HAP-1 (cell line): ENCODE results near the gene CCDC106.

Experiments
- DNase-seq, 2 experiments: peaks; one replicate each; pipeline ENCODE4 v3.0.0-alpha.2; 2016 to 2020; ENCODE audit warnings: low spot score in 2 of 2
- H3K27me3 ChIP-seq: fragments of 250-450 bp; sonication (Bioruptor Pico); 2 replicates; pipeline ENCODE4 v1.5.1; 2020; ENCODE audit warnings: low read depth, mild to moderate bottlenecking, moderate library complexity
- H3K36me3 ChIP-seq: fragments of 250-450 bp; sonication (Bioruptor Pico); replicated peaks from 2 replicates; pipeline ENCODE4 v1.5.1; 2020; ENCODE audit warnings: mild to moderate bottlenecking
- H3K4me1 ChIP-seq: fragments of 250-450 bp; sonication (Bioruptor Pico); 2 replicates; pipeline ENCODE4 v1.5.1; 2020; ENCODE audit warnings: mild to moderate bottlenecking
- H3K4me3 ChIP-seq: fragments of 250-450 bp; sonication (Bioruptor Pico); 2 replicates; pipeline ENCODE4 v1.5.1; 2020; ENCODE audit warnings: mild to moderate bottlenecking, moderate library complexity
- H3K9me3 ChIP-seq: fragments of 250-450 bp; sonication (Bioruptor Pico); 2 replicates; pipeline ENCODE4 v1.5.1; 2020; ENCODE audit warnings: mild to moderate bottlenecking, moderate library complexity
- in situ Hi-C: fragments of 300-500 bp; cut with MboI; formaldehyde crosslinking; loops from 3 replicates; pipeline ENCODE4 v1.14.3; 2020; ENCODE audit warnings: low sequenced_read_pairs, inconsistent platforms, mixed read lengths

Gene CCDC106

GRCh38 chr19:55606471-55606787, 41.6 kb upstream of the CCDC106 start:
- peaks cover 5% of the 10 kb centered on the region; the same call in 1 of the 2 replicates for H3K4me1 ChIP-seq
- H3K27me3 ChIP-seq = no peaks in the 10 kb centered on the region
- DNase-seq = no peak
- peak overlapping the region; percentile 56 for H3K4me3 ChIP-seq
- no peaks in the 10 kb centered on the region for H3K9me3 ChIP-seq
- in situ Hi-C loops = no loop called here
- H3K36me3 ChIP-seq = peaks cover 7% of the 10 kb centered on the region

- DNase-seq = no peak
- in situ Hi-C loops = no loop called here
- Histone ChIP-seq H3K4me1 (peaks cover 5% of the 10 kb centered on the region; the same call in 1 of the 2 replicates), H3K36me3 (peaks cover 7% of the 10 kb centered on the region), H3K4me3 (peak overlapping the region; percentile 56; the same call in 1 of the 2 replicates), H3K9me3 (no peaks in the 10 kb centered on the region), H3K27me3 (no peaks in the 10 kb centered on the region)
Measured at GRCh38 chr19:55606817-55607216, 41.2 kb upstream of the CCDC106 start.

- peaks cover 5% of the 10 kb centered on the region; the same call in 1 of the 2 replicates for H3K4me1 ChIP-seq
- H3K27me3 ChIP-seq = no peaks in the 10 kb centered on the region
- in situ Hi-C loops = no loop called here
- no peak overlapping the region for H3K4me3 ChIP-seq
- DNase-seq = no peak
- H3K36me3 ChIP-seq = peaks cover 7% of the 10 kb centered on the region
- no peaks in the 10 kb centered on the region for H3K9me3 ChIP-seq
Measured at GRCh38 chr19:55609326-55609725, 38.7 kb upstream of the CCDC106 start.

GRCh38 chr19:55611300-55611982, 36.6 kb upstream of the CCDC106 start:
- no peak for DNase-seq
- H3K9me3 ChIP-seq = no peaks in the 10 kb centered on the region
- H3K27me3 ChIP-seq = no peaks in the 10 kb centered on the region
- no peaks in the 10 kb centered on the region for H3K4me1 ChIP-seq
- peaks cover 16% of the 10 kb centered on the region for H3K36me3 ChIP-seq
- in situ Hi-C loops = no loop called here
- no peak overlapping the region for H3K4me3 ChIP-seq

- no peaks in the 10 kb centered on the region for H3K9me3 ChIP-seq
- H3K4me1 ChIP-seq = no peaks in the 10 kb centered on the region
- peaks cover 20% of the 10 kb centered on the region for H3K36me3 ChIP-seq
- H3K4me3 ChIP-seq = no peak overlapping the region
- no peaks in the 10 kb centered on the region for H3K27me3 ChIP-seq
- in situ Hi-C loops = no loop called here
- no peak for DNase-seq
Measured at GRCh38 chr19:55611983-55612645, 35.9 kb upstream of the CCDC106 start.

GRCh38 chr19:55613396-55613795, 34.6 kb upstream of the CCDC106 start:
- H3K36me3 ChIP-seq = peaks cover 24% of the 10 kb centered on the region
- no peaks in the 10 kb centered on the region for H3K27me3 ChIP-seq
- no peaks in the 10 kb centered on the region for H3K4me1 ChIP-seq
- no peaks in the 10 kb centered on the region for H3K9me3 ChIP-seq
- H3K4me3 ChIP-seq = no peak overlapping the region
- in situ Hi-C loops = no loop called here
- DNase-seq = no peak

- no peaks in the 10 kb centered on the region for H3K4me1 ChIP-seq
- peaks cover 23% of the 10 kb centered on the region for H3K36me3 ChIP-seq
- no peaks in the 10 kb centered on the region for H3K27me3 ChIP-seq
- no peak for DNase-seq
- no peak overlapping the region for H3K4me3 ChIP-seq
- H3K9me3 ChIP-seq = no peaks in the 10 kb centered on the region
- in situ Hi-C loops = no loop called here
Measured at GRCh38 chr19:55613930-55614710, 33.9 kb upstream of the CCDC106 start.

- H3K4me3 ChIP-seq = no peak overlapping the region
- no peaks in the 10 kb centered on the region for H3K4me1 ChIP-seq
- no peaks in the 10 kb centered on the region for H3K27me3 ChIP-seq
- in situ Hi-C loops = no loop called here
- H3K9me3 ChIP-seq = no peaks in the 10 kb centered on the region
- no peak for DNase-seq
- peaks cover 17% of the 10 kb centered on the region for H3K36me3 ChIP-seq
Measured at GRCh38 chr19:55614711-55615542, 33.1 kb upstream of the CCDC106 start.

GRCh38 chr19:55615543-55616394, 32.2 kb upstream of the CCDC106 start:
- Histone ChIP-seq H3K4me3 (no peak overlapping the region), H3K27me3 (no peaks in the 10 kb centered on the region), H3K36me3 (peaks cover 16% of the 10 kb centered on the region), H3K4me1 (no peaks in the 10 kb centered on the region), H3K9me3 (no peaks in the 10 kb centered on the region)
- in situ Hi-C loops = no loop called here
- no peak for DNase-seq

- in situ Hi-C loops = no loop called here
Measured at GRCh38 chr19:55616395-55616875, 31.6 kb upstream of the CCDC106 start.

GRCh38 chr19:55617426-55617825, 30.6 kb upstream of the CCDC106 start:
- peaks cover 16% of the 10 kb centered on the region for H3K36me3 ChIP-seq
- no peak for DNase-seq
- no peaks in the 10 kb centered on the region for H3K9me3 ChIP-seq
- no peak overlapping the region for H3K4me3 ChIP-seq
- H3K4me1 ChIP-seq = no peaks in the 10 kb centered on the region
- H3K27me3 ChIP-seq = no peaks in the 10 kb centered on the region
- in situ Hi-C loops = no loop called here

More at GRCh38 chr19:55616395-55616875, 31.6 kb upstream of the CCDC106 start:
- DNase-seq = no peak
- H3K4me1 ChIP-seq = no peaks in the 10 kb centered on the region
- peaks cover 16% of the 10 kb centered on the region for H3K36me3 ChIP-seq
- H3K27me3 ChIP-seq = no peaks in the 10 kb centered on the region
- H3K9me3 ChIP-seq = no peaks in the 10 kb centered on the region
- no peak overlapping the region for H3K4me3 ChIP-seq

GRCh38 chr19:55618426-55618825, 29.6 kb upstream of the CCDC106 start:
- Histone ChIP-seq H3K4me1 (no peaks in the 10 kb centered on the region), H3K27me3 (no peaks in the 10 kb centered on the region), H3K36me3 (peaks cover 16% of the 10 kb centered on the region), H3K9me3 (no peaks in the 10 kb centered on the region), H3K4me3 (no peak overlapping the region)
- DNase-seq = no peak
- in situ Hi-C loops = no loop called here

GRCh38 chr19:55619286-55619685, 28.7 kb upstream of the CCDC106 start:
- H3K36me3 ChIP-seq = peaks cover 16% of the 10 kb centered on the region

More at GRCh38 chr19:55619286-55619685, 28.7 kb upstream of the CCDC106 start:
- in situ Hi-C loops = no loop called here
- DNase-seq = no peak
- Histone ChIP-seq H3K4me3 (no peak overlapping the region), H3K27me3 (no peaks in the 10 kb centered on the region), H3K4me1 (no peaks in the 10 kb centered on the region), H3K9me3 (no peaks in the 10 kb centered on the region)
